ENCODE results near the gene PBX1.

PBX1 gene

GRCh38 chr1:164703960-164704411 lies 145.0 kb downstream of the PBX1 start:
- DNase-seq: no peak

GRCh38 chr1:164704954-164705353 lies 146.0 kb downstream of the PBX1 start:
- peak; percentile 26 for DNase-seq

- DNase-seq: no peak
Observed at GRCh38 chr1:164706606-164706987, 147.6 kb downstream of the PBX1 start.

DNA sequence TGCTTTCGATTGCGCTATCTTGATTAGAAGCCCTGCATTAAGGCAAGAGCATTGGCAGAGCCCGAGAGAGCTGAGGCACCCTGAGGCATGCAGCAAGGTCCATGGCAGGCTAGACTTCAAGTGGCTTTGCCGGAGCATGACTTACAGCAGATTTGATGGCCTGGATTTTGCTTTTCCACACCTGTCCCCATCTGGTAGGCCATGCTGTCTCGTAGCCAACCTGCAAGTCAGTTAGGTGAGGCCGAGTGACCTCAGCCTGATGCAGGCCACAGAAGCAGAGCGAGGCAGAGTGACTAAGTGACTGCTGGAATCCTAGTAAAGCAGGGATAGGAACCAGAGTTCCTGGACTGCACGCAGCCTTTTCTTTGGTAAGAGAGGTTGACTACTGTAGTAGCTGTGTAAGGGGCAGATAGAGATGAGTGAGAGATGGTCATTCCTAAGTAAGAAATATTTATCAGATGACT lies 148.9 kb downstream of the PBX1 start:
- DNase-seq: no peak

- no peak for DNase-seq
Observed at GRCh38 chr1:164708596-164708995, 149.6 kb downstream of the PBX1 start.

DNA sequence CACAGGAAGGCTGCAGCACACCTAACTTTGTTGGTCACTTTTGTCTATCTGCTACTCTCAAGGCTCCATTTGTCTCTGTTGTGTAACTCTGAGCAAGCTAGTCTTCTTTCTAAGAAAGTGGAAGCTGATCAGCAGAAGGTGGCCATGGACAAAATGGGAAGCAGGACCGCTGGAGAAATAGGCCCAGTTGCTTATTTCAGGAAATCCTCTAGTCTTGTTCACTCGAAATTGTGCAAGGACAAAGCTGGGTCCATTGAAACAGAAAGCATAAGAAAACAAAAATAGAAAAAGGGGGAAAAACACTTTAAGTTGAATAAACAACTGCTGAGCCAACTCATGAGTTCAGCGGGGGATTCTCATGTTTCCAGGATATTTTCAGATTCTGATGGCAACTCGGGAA lies 150.1 kb downstream of the PBX1 start:
- no peak for DNase-seq

DNA sequence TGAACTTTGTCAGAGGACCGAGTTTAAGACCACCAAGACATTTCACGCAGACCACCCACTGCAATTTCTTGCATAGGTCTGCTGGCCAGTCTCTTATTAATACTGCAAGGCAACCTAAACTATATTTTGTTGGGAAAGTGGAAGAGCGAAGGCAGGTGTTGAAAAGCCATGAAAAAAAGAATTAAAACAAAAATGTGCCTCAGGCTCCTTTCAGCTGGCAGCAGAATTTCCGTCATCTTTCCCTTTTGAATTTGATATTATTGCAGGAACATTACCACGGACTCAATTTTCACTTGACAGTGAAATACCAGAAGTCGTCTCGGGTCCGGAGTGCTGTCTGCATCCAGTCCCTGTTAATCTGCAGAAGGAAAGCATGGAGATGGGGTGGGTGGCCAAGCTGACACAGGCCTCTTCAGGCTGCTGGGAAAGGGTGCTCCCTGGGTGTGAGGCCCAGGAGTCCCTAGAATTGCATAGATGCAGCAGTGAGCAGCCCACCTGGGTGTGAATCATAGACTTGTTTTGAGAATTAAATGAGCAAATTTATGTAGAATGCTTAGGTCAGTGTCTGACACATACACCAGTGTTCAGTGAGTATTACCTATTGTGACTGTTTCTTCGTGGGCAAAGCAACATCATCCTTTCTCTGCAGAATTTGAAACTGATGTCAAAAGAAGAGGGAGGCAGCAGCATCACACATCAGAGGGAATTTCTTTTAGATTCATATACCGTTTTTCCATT lies 150.7 kb downstream of the PBX1 start:
- DNase-seq: no peak

DNA sequence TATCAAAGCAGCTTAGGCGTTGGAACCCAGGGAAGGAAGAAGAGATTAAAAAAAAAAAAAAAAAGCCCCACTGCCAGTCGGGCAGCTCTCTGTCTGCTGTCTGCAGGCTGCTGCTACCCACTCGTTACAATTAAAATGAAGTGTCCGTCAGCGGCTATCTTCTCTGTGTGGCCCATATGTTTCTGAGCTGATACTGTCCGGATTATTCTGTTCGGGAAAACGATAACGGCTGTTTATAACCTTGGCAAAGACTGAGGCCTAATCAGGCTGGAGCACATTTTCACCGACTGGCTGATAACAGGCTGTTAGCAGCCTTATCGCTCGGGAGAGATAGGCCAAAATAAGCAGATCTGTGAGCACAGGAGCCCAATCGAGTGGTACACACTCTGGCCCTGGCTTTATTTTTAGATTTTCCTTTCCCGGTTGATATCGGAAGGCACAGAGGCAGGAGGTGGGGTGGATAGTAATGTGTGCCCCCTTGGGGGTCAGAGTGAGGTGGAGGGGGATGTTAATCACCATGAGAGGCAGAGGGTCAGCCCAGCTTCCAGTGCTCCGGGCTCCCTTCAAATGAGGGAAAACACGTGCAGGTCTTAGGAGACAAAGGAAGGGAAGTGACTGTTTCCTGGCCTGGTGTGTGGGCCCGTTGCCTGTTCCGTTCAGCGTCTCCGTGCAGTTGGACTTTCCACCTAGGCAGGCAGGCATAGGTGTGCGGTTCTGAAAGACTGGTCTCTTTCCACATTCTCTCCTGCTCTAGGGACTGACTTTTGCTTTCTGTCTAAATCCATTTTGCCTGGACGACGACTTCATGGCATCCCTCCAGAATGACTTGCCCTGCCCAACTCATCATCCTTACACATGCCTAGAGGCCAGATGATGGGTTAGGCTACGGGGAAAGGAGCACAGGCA lies 153.4 kb downstream of the PBX1 start:
- DNase-seq: peak; percentile 39

DNA sequence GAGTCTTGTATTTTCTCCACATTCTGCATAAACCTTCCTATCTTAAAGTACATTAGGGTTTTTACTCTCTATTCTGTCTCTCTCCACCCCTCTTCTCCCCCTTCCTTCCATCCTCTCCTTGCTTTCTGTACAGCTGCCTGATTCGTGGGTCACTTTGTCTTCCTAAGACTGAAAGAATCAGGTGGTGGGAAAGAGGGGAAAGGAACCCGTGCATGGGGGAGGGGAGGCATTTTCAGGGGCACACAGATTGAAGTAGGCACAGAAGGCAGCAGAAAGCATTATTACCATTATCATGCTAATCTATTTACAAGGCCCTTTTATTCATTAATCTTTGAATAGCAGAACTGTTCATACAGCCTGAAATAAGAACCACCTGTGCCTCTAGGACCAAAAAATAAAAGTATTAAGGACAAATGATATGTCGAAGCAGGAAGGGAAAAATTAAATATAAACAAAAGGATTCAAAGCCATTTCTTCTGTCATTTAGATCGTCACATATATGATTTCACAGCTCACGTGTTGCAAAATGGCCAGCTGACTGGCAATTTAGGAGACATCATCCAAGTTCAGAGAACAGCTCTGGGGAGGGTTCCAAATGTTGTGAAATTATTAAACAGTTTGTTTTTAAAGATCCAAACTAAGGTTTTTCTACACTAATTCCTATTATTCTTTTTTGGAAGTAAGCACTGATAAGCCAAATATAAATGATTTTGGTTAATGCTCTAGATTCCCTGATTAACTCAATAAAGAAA lies 154.6 kb downstream of the PBX1 start:
- no peak for DNase-seq

DNA sequence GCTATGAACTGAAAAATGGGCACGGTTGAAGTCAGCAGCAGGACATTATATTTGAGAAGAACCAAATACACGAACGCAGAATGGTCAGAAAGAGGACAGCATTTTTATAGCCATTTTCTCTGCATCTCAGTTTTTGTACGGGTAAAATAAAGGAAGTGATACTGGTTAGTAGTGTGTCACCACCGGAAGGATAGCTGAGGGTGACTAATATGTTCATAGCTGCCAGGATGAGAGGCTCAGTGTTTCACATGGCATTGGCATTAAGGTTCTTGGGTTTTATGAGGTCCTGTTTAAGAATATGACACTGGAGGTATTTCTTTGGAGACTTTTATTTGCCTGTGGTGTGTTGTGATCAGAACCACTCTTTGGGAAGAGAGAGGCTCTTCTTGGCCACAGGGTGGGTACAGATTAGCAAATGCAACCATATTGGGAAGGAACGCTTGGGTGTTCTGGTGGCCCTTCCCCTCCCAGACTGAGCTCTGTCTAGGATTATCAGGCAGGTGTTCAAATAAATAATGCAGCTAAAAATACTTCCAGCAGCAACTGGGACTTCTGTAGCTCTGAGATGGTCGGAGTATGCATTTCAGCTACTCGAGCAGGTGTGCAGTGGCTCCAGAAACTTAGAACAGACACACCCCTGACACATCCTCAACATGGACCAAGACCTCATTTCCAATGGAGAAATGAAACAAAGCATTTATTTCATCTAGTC lies 158.2 kb downstream of the PBX1 start:
- DNase-seq: no peak

- no peak for DNase-seq
Observed at GRCh38 chr1:164718821-164719220, 159.8 kb downstream of the PBX1 start.

DNA sequence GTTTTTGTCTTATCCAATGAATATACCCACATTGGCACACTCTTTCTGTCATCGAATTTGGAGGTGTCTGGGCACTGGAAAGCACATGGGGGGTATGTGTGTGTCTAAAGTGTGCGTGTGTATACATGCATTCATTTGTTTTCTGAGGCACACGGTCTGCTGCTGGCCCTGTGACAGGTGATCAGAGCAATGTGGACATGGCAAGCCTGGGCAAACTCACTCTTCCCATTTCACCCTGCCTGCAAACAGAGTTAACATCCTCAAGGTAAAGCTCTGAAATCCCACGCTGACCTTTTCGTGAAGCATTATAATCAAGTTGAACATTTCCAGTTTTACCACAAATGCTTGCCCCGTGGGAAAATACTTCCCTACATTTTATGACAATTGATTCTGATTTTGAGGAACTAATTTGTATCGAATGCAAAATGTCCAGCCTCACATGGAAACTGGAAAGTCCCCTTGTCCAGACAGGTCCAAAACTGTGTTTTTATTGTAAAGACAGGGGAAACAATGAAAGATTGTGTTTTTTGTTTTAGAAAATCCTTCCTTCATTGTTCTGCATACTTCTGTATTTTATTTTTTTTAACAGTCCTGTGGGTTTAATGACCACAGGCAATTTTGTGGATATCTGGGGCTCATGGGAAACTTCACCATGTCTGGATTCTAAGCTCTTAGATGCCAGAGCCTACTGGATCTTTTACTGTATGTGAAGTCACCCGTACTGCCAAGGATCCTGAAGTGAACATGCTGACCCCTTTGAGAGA lies 160.9 kb downstream of the PBX1 start:
- DNase-seq: no peak

GRCh38 chr1:164720440-164721227 lies 161.7 kb downstream of the PBX1 start:
- DNase-seq: no peak

DNA sequence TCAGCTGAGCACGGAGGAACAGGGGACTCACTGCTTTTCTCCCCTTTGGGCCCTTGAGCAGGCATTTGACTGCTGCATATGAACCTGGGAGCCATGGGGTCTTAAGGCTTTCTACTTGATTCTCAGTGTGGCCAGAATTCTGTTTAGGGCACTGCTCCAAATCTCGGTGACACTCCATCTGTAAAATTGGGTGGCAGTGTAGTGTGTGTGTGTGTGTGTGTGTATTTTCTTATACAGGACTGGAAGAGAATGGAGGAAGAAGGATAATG lies 162.2 kb downstream of the PBX1 start:
- no peak for DNase-seq

- no peak for DNase-seq
Observed at GRCh38 chr1:164723296-164723798, 164.4 kb downstream of the PBX1 start.

DNA sequence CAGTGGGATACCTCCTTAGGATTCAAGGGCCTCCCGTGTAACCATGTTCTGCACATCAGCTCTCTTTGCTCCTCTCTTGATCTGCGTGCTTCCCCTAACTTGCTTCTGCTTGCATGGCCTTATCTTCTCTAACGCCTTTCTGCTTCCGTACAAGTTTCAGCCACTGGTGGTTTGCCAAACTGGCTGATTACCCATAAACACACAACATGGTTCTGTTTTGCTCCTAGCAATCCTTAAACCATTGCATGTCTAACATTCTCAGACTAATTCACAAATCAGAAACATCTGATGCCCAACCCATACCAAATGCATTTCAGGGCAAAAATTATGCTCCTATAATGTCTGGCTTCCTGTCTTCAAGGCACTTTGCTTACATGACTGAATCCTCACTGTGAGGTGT lies 166.4 kb downstream of the PBX1 start:
- DNase-seq: no peak

DNA sequence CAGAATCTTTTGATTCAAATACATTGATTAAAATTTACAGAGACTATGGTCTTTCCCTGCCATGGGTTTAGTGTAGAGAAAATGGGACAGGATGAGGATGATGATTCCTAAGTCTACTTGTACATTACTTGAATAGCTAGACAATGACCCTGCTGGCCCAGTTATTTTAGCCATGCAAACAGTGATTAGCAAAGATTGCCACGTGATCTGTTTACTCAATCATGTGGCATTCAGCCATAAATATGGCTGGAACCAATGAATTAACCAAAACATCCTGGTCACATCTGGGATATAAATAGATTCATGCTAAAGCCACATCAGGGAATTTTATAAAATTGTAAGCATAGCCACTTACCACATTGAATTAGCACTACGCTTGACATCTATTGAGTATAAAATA lies 167.3 kb downstream of the PBX1 start:
- DNase-seq: no peak

DNA sequence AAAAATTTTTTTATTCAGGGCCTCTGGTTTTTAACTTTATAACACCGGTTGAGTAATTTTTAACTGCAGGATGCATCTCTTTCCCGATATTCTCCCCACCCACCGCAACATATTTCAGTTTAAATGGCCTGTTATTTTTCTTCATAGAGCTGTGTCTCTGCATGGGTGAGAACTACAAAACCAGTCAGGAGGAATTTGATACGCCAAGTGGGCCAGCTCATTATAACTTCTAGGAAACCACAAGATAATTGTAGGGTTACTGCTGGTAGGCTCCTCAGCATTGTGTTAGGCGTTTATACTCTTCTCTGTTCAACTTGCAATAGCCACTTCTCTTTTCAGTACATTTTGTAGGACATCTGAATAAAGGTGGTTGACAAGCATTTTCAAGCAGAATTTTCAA lies 169.7 kb downstream of the PBX1 start:
- DNase-seq: no peak

DNA sequence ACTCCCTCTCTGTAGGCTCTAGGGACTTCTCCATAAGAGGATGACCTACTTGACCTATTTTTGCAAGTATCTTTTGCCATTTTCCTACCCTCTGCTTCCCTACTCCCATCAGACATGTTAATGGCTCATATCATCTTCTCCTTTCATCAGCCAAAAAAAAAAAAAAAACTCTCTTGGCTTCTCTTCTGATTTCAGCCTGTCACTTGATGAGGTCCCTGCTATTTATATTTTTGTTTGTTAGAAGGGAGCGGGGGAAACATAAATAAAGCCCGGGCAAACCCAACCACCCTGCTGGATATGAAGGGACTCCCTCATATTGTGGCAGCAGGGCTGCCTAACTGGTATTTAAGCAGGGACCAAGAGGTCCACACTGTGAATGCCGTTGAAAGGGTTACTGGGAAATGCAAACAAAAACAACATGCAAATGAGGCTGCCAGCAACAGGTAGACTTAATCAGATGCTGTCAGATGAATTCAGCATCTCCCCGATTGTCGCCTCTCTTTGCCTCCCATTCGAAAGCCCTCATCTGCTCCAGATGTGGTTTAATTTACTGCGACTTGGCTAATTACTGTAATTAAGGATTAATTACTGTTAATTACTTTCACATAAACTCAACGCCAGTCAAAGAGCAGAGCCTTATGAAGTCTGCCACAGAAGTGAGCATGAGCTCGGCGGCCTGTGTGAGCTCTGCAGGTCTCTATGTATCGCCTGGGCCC lies 172.3 kb downstream of the PBX1 start:
- DNase-seq: no peak

- no peak for DNase-seq
Observed at GRCh38 chr1:164733070-164733469, 174.1 kb downstream of the PBX1 start.
